Duodenal mucosa (tissue), 2 donors: ENCODE measurements around the gene HS3ST5.
"Not testable (repeated sequence)": the region's sequence is repeated elsewhere in the genome, so short reads cannot be mapped to it uniquely, and the experiment has no call there.

Experiments used
- H3K27ac ChIP-seq: one replicate; pipeline ENCODE4 v1.7.0; 2013; ENCODE audit warnings: low read depth, low read length
- H3K27me3 ChIP-seq, 2 donors: one replicate each; pipeline ENCODE4 v1.7.0; 2013; ENCODE audit warnings: low read length in 2 of 2, control low read depth in 1 of 2; ENCODE audit not compliant: insufficient read depth in 2 of 2, control insufficient read depth in 1 of 2
- H3K36me3 ChIP-seq, 2 donors: one replicate each; pipeline ENCODE4 v1.7.0; 2013; ENCODE audit warnings: low read length in 2 of 2, control low read depth in 1 of 2; ENCODE audit not compliant: insufficient read depth in 2 of 2, control insufficient read depth in 1 of 2
- H3K4me1 ChIP-seq, 2 donors: one replicate each; pipeline ENCODE4 v1.7.0; 2013; ENCODE audit warnings: low read length in 2 of 2, control low read depth in 1 of 2; ENCODE audit not compliant: insufficient read depth in 2 of 2, control insufficient read depth in 1 of 2
- H3K4me3 ChIP-seq, 2 donors: one replicate each; pipeline ENCODE4 v1.7.0; 2013; ENCODE audit warnings: low read length in 2 of 2, low read depth in 1 of 2
- H3K9ac ChIP-seq, 2 donors: one replicate each; pipeline ENCODE4 v1.7.0; 2013; ENCODE audit warnings: low read length in 2 of 2, low read depth in 1 of 2
- H3K9me3 ChIP-seq, 2 donors: one replicate each; pipeline ENCODE4 v1.7.0; 2013; ENCODE audit warnings: low read length in 2 of 2, control low read depth in 1 of 2; ENCODE audit not compliant: control insufficient read depth in 1 of 2

Gene HS3ST5

DNA sequence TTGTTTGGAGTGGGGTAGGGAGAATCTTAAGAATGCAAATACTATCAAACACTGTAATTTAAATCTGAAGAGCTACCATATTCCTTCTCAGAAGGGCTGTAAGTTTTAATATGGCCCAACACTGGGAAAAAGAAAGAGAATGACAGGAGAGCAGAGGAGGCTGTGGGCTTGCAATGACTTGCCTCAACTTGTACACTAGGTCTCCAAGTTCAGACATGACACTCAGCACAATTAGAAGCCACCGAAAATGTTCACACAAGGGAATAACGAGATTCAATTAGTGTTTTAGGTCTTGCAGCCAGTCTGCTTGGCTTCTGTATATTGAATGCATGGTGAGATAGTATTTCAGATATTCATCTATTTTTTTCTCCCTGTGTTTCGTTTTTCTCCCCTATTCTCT, 89.4 kb downstream of the HS3ST5 start:
- no peak overlapping the region for H3K9ac ChIP-seq

DNA sequence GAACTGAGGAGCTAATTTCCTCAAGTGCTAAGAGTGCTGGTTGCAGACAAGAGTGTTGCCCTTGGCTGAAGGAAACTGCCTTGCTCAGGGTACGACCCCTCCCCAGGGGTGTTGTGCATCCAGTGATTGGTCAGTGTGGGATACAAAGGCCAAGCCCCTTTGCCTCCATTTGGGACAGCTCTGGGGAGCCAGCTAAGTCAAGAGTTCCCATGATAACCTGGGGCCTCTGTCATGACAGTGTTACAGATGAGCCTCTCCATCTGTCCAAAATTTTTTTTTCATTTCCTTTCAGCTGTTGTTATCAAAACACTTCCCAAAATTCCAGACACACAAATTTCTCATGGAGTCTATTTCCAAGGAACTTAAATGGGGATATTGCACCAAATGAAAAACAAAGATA, 93.3 kb downstream of the HS3ST5 start:
- Histone ChIP-seq H3K27me3 (no peaks in the 10 kb centered on the region), H3K36me3 (no peaks in the 10 kb centered on the region), H3K9me3 (no peaks in the 10 kb centered on the region), H3K4me1 (no peaks in the 10 kb centered on the region), H3K9ac (no peak overlapping the region), H3K4me3 (no peak overlapping the region), H3K27ac (no peak overlapping the region)

More for the DNA sequence above, 89.4 kb downstream of the HS3ST5 start:
- Histone ChIP-seq H3K36me3 (no peaks in the 10 kb centered on the region), H3K9me3 (no peaks in the 10 kb centered on the region), H3K27me3 (no peaks in the 10 kb centered on the region), H3K4me3 (no peak overlapping the region), H3K27ac (no peak overlapping the region), H3K4me1 (no peaks in the 10 kb centered on the region)

DNA sequence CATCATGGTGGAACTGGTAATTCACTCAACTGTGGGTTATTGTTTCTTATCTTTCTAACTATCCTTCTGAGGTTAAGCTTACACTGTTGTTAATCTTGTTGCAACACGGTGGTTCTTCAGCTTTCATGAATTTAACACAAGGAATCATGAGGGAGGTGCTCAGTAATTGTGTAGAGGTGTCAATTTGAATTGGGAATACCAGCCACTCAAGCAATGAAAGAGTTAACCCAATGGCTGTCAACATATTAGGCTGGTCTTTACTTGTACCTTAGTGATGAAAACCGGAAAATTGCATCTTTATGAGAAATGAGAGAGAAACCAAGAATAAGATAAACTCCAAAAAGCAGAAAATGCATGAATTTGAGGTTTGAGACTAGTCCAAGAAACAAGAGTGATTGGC, 95.7 kb downstream of the HS3ST5 start:
- Histone ChIP-seq H3K9me3 (no peaks in the 10 kb centered on the region), H3K27ac (no peak overlapping the region), H3K4me3 (no peak overlapping the region)

DNA sequence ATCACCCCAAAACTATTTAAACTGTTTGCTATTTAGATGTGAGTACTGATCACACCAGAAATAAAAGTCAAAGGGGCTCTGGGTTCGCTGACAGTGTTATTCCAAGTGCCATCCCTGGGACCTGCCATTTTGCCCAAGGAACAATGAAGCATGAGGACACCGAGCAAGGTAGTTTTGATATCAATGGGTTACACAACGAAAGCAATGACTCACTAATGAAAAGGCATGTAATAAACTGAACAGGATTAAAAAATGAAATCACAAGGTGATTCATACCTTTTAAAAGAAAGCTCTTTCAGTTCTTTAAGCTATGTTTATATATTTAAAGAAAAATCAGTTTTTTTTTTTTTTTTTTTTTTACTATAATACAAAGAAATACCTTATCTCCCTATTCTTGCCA, 102.0 kb downstream of the HS3ST5 start:
- H3K27me3 ChIP-seq, result no peaks in the 10 kb centered on the region
- H3K9me3 ChIP-seq, result no peaks in the 10 kb centered on the region
- no peak overlapping the region for H3K9ac ChIP-seq
- no peaks in the 10 kb centered on the region for H3K36me3 ChIP-seq
- no peak overlapping the region for H3K27ac ChIP-seq
- no peak overlapping the region for H3K4me3 ChIP-seq
- H3K4me1 ChIP-seq, result no peaks in the 10 kb centered on the region

More for the DNA sequence above, 95.7 kb downstream of the HS3ST5 start:
- Histone ChIP-seq H3K27me3 (no peaks in the 10 kb centered on the region), H3K9ac (no peak overlapping the region), H3K36me3 (no peaks in the 10 kb centered on the region), H3K4me1 (no peaks in the 10 kb centered on the region)

DNA sequence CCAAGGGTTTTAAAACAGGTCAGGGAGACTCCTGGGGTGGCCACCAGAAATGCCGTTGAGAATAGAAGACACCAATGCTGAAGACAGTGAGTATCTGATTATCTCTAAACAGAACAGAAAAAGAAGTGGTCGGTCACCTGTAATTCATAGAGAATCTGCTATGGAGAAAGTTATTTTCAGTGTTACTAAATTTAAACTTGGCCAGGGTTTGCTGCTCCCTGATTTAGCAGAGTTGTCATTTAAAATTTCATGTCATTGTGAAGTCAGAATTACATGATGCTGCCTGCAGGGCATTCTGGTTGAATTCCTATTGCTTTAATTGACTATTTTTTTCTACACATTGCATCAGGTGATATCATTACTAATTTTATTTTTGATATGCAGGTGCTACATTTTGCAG, 114.1 kb downstream of the HS3ST5 start:
- Histone ChIP-seq H3K9ac (no peak overlapping the region), H3K36me3 (no peaks in the 10 kb centered on the region), H3K4me3 (no peak overlapping the region), H3K27me3 (no peaks in the 10 kb centered on the region), H3K9me3 (no peaks in the 10 kb centered on the region), H3K4me1 (no peaks in the 10 kb centered on the region), H3K27ac (no peak overlapping the region)

DNA sequence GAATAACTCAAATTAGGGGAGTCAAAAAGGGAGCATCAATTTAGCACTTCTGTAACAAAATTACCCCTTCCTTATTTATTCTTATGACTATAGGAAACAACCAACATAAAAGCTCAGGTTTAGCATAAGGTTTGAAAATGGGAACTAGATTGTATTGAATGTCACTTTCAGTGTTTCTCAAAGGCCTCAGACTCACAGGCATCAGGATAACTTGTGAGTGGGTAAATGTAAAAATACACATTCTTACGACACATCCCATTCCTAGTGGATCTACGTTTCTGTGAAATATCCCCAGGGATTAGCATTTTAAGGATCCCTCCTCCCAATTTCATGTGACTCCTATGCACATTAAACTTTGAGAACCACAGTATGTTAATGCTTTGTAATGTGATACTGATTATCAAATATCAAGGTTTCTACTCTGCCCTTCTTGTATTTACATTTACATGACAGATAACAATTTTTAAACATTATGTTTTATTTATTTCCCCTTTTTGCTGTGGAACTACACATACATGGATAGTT, 114.8 kb downstream of the HS3ST5 start:
- no peaks in the 10 kb centered on the region for H3K9me3 ChIP-seq
- no peaks in the 10 kb centered on the region for H3K27me3 ChIP-seq
- no peak overlapping the region for H3K4me3 ChIP-seq
- no peak overlapping the region for H3K27ac ChIP-seq
- no peaks in the 10 kb centered on the region for H3K4me1 ChIP-seq
- no peaks in the 10 kb centered on the region for H3K36me3 ChIP-seq
- H3K9ac ChIP-seq, result no peak overlapping the region

DNA sequence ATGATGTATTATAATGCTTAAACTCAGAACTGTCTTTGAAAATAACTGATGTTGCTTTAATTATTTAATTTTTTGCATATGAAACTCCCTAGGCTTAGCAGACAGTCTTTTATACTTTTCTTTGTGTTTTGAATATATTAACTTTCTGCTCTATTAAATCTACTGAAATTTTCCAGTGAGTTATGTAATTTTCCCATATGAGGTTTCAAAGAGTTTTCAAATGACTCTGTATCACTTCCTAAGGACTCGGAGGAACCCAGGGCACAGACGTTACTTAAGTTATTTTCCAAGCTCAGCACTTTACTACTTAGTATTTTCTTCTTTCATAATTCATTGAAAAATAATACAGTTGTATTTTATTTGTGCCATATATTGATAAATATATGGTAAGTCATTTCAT, 122.6 kb downstream of the HS3ST5 start:
- H3K27ac ChIP-seq, result no peak overlapping the region
- no peaks in the 10 kb centered on the region for H3K36me3 ChIP-seq
- no peak overlapping the region for H3K4me3 ChIP-seq
- H3K27me3 ChIP-seq, result no peaks in the 10 kb centered on the region
- no peak overlapping the region for H3K9ac ChIP-seq
- H3K9me3 ChIP-seq, result no peaks in the 10 kb centered on the region
- no peaks in the 10 kb centered on the region for H3K4me1 ChIP-seq

DNA sequence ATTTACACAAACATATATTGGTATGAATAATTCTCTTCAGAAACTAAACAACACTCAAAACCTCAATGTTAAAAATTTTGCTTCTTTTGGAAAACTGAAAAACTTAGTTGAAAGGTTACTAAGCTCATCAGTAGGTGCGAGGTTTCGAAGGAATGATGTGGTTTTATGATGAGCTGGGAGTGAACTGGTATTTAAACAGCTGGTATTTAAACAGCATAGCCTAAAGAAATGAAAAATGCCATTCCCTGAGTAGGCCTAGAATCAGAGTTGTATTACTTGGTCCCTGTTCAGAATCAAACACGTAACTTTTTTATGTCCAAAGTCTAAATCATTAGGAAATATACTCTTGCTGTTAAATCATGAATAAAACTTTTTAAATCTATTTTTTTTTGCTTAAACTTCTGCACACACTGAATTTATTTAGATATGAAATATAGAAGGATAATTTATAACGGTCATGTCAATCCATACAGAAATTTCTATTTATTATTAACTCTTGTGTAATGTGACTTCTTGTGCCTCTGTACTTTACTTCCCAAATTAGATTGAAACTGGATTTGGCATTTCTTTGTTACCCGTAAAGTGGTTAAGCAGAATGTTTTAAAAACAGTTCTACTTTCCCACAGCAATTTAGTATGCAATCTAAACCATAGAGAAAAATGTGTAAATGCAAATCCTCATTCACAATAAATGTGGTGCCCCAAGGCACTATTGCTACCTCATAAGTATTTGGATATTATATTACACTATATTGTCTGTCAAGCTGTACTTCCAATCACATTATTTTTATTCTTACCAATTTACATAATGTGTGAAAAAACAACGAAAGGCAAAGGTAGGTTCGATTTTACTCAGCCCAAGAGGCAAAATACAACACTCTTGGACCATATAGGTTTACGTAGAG, 124.1 kb downstream of the HS3ST5 start:
- H3K9me3 ChIP-seq, result no peaks in the 10 kb centered on the region
- no peak overlapping the region for H3K9ac ChIP-seq
- H3K27ac ChIP-seq, result no peak overlapping the region
- H3K4me1 ChIP-seq, result no peaks in the 10 kb centered on the region
- H3K27me3 ChIP-seq, result no peaks in the 10 kb centered on the region
- H3K4me3 ChIP-seq, result no peak overlapping the region
- no peaks in the 10 kb centered on the region for H3K36me3 ChIP-seq

DNA sequence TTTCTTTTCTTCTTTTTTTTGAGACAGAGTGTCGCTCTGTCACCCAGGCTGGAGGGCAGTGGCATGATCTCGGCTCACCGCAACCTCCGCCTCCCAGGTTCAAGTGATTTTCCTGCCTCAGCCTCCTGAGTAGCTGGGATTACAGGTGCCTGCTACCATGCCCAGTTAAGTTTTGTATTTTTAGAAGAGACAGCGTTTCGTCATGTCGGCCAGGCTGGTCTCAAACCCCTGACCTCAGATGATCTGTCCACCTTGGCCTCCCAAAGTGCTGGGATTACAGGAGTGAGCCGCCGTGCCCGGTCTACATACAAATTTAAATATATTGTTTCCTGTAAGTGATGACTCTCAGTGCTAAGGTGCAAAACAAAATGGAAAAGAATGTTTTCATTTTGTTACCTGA, 124.8 kb downstream of the HS3ST5 start:
- not testable (repeated sequence) for H3K9ac ChIP-seq, H3K36me3 ChIP-seq, H3K9me3 ChIP-seq, H3K27ac ChIP-seq, H3K27me3 ChIP-seq, H3K4me1 ChIP-seq, H3K4me3 ChIP-seq

DNA sequence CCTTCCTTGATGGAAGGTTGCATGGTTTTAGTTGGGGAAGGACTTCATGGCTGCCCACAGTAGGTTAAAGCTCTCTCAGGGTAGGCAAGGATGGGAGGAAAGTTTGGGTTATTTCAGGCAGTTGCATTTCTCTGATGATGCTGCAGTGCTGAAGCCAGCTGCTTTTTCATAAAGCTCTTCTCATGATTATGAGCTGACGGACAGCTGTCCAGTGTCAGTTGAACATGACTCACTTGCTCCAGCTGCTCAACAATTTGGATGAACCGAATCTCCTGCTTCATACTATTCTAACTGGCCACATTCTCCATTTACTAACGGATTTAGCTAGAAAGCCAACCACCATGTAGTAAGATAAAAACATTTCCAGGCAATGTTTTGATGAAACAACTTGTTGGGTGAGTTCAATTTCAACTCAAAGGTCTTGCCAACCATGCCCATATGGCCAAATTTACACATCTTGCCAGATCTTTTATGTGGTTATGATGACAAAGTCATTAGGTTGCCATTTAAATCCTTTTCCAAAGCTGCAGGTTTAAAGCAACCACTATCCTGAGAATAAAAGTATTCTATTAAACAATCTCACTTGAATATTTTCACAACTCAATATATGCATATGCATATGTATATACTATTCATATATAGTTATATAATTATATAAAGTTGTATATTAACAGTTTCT, 125.9 kb downstream of the HS3ST5 start:
- Histone ChIP-seq H3K27ac (no peak overlapping the region), H3K9ac (no peak overlapping the region)

More for the DNA sequence above, 125.9 kb downstream of the HS3ST5 start:
- Histone ChIP-seq H3K27me3 (no peaks in the 10 kb centered on the region), H3K4me3 (no peak overlapping the region), H3K9me3 (no peaks in the 10 kb centered on the region), H3K36me3 (no peaks in the 10 kb centered on the region), H3K4me1 (no peaks in the 10 kb centered on the region)
